Measurements from ENCODE around the gene SMYD3. TPM values are rescaled to one million over a fixed set of nuclear protein-coding genes. Genes with fewer than 3 reads are reported as not detected.

Gene SMYD3
- total and polyA plus RNA-seq, 10 of the 15 experiments (the other 5 are each of a cell fraction or from before 2014, with no cell fraction given): 18.3 to 54.0 (median 24.8) TPM

DNA sequence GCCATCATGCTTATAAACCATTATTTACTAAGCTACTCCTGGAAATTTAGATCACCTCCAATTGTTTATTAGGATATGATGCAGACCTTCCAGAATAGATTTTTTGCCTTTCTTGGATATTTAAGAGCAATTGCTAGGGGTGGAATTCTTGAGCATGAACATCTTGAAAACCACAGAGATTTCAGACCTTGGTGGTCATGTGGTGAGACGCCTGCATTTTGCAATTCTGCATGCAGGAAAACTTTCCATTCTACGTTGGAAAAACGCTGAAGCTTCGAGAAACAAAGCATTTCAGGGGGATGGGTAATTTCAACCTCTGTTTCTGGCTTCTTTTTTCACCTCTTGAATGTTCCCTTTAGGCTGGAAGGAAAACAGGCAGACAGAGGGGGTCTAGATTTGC, 756.0 kb downstream of the SMYD3 start:
- ATAC-seq (no peak), FAIRE-seq (no peak), DNase-seq (ENCODE audit: low read depth, low spot score) (no peak)
- POLR2A ChIA-PET: no interaction called here
- no peaks in the 10 kb centered on the region for H4K20me1 ChIP-seq (ENCODE audit: control insufficient read depth, insufficient read depth)
- WGBS (ENCODE audit: insufficient coverage, insufficient replicate concordance, low lambda C conversion rate, missing lambda C conversion rate): 68% methylated on average over 4 of the region's 4 CpGs
- H3K27me3 ChIP-seq (replicated peaks in 1 of 2; ENCODE audit: control insufficient read depth in 2 of 2, insufficient read depth in 2 of 2, low read length in 1 of 2): no peaks in the 10 kb centered on the region
- RAD21 ChIA-PET (ENCODE audit: unreplicated experiment): no interaction called here
- no peak for TF ChIP-seq STAT3 (IDR thresholded peaks at IDR 0.05; ENCODE audit: low read depth, low read length)
- in situ Hi-C loops (cut with MboI): no loop called here
- BruUV-seq (replicated peaks): no TSS peak
- intact Hi-C loops (cut with micrococcal nuclease; ENCODE audit: unreplicated experiment): no loop called here
- H2AFZ ChIP-seq (ENCODE audit: control insufficient read depth, low read depth, low read length): no peak overlapping the region
- SMC1A ChIA-PET (ENCODE audit: uncharacterized antibody, unreplicated experiment): no interaction called here
- no peak overlapping the region for H3K9ac ChIP-seq (ENCODE audit: control insufficient read depth, insufficient read depth, low read length)
- H3K36me3 ChIP-seq (ENCODE audit: control insufficient read depth in 2 of 2, insufficient read depth in 2 of 2, low read length in 1 of 2): no peaks in the 10 kb centered on the region
- H3K79me2 ChIP-seq (ENCODE audit: control insufficient read depth, insufficient read depth, low read length): no peaks in the 10 kb centered on the region
- H3K9me3 ChIP-seq (replicated peaks; ENCODE audit: control insufficient read depth, insufficient read depth, low read length): no peaks in the 10 kb centered on the region
- H3K4me1 ChIP-seq (ENCODE audit: control insufficient read depth, insufficient read depth, low read length): peaks cover 5% of the 10 kb centered on the region; the same call in 1 of the 2 replicates
- no peak overlapping the region for H3K27ac ChIP-seq (ENCODE audit: control insufficient read depth, insufficient read depth)
- no peak overlapping the region for H3K4me3 ChIP-seq
- no peak overlapping the region for H3K4me2 ChIP-seq (ENCODE audit: control insufficient read depth, insufficient read depth)
- CTCF ChIA-PET: no interaction called here

DNA sequence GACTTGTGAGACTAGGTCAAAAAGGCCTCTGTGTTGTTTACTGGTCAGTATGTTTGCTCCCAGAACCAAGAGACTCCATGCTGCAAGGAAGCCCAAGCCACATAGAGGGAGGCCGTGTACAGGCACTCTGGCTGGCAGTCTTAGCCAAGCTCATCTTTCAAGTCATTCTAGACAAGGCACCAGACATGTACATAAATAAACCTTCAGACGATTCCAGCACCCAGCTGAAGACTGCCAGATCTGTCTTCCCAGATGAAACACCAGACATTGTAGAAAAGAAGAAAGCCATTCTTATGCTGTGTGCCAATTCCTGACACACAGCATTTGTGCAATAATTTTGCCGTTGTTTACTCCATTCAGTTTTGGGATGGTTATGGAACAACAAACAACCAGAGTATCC, 756.8 kb downstream of the SMYD3 start:
- Histone ChIP-seq H3K4me3 (no peak overlapping the region), H4K20me1 (ENCODE audit: control insufficient read depth, insufficient read depth) (no peaks in the 10 kb centered on the region), H3K9ac (ENCODE audit: control insufficient read depth, insufficient read depth, low read length) (no peak overlapping the region), H3K27ac (ENCODE audit: control insufficient read depth, insufficient read depth) (no peak overlapping the region), H3K27me3 (replicated peaks in 1 of 2; ENCODE audit: control insufficient read depth in 2 of 2, insufficient read depth in 2 of 2, low read length in 1 of 2) (no peaks in the 10 kb centered on the region), H3K79me2 (ENCODE audit: control insufficient read depth, insufficient read depth, low read length) (no peaks in the 10 kb centered on the region), H3K4me1 (ENCODE audit: control insufficient read depth, insufficient read depth, low read length) (peaks cover 5% of the 10 kb centered on the region; the same call in 1 of the 2 replicates), H3K4me2 (ENCODE audit: control insufficient read depth, insufficient read depth) (no peak overlapping the region), H3K36me3 (ENCODE audit: control insufficient read depth in 2 of 2, insufficient read depth in 2 of 2, low read length in 1 of 2) (no peaks in the 10 kb centered on the region), H2AFZ (ENCODE audit: control insufficient read depth, low read depth, low read length) (no peak overlapping the region), H3K9me3 (replicated peaks; ENCODE audit: control insufficient read depth, insufficient read depth, low read length) (no peaks in the 10 kb centered on the region)
- WGBS (ENCODE audit: insufficient coverage, insufficient replicate concordance, low lambda C conversion rate, missing lambda C conversion rate): 93% methylated on average over 3 of the region's 3 CpGs
- in situ Hi-C loops (cut with MboI) (no loop called here), intact Hi-C loops (cut with micrococcal nuclease; ENCODE audit: unreplicated experiment) (no loop called here)
- DNase-seq (ENCODE audit: low read depth, low spot score): no peak
- ATAC-seq: no peak
- no peak for FAIRE-seq
- ChIA-PET CTCF (no interaction called here), POLR2A (no interaction called here), SMC1A (ENCODE audit: uncharacterized antibody, unreplicated experiment) (no interaction called here), RAD21 (ENCODE audit: unreplicated experiment) (no interaction called here)
- no TSS peak for BruUV-seq (replicated peaks)
- TF ChIP-seq ZNF217 (IDR thresholded peaks at IDR 0.05): no peak
- TF ChIP-seq, protein P1, sequence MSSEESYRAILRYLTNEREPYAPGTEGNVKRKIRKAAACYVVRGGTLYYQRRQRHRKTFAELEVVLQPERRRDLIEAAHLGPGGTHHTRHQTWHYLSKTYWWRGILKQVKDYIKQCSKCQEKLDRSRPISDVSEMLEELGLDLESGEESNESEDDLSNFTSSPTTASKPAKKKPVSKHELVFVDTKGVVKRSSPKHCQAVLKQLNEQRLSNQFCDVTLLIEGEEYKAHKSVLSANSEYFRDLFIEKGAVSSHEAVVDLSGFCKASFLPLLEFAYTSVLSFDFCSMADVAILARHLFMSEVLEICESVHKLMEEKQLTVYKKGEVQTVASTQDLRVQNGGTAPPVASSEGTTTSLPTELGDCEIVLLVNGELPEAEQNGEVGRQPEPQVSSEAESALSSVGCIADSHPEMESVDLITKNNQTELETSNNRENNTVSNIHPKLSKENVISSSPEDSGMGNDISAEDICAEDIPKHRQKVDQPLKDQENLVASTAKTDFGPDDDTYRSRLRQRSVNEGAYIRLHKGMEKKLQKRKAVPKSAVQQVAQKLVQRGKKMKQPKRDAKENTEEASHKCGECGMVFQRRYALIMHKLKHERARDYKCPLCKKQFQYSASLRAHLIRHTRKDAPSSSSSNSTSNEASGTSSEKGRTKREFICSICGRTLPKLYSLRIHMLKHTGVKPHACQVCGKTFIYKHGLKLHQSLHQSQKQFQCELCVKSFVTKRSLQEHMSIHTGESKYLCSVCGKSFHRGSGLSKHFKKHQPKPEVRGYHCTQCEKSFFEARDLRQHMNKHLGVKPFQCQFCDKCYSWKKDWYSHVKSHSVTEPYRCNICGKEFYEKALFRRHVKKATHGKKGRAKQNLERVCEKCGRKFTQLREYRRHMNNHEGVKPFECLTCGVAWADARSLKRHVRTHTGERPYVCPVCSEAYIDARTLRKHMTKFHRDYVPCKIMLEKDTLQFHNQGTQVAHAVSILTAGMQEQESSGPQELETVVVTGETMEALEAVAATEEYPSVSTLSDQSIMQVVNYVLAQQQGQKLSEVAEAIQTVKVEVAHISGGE (CRISPR knock-in tag; IDR thresholded peaks at IDR 0.05): no peak
- TF ChIP-seq, protein P2, sequence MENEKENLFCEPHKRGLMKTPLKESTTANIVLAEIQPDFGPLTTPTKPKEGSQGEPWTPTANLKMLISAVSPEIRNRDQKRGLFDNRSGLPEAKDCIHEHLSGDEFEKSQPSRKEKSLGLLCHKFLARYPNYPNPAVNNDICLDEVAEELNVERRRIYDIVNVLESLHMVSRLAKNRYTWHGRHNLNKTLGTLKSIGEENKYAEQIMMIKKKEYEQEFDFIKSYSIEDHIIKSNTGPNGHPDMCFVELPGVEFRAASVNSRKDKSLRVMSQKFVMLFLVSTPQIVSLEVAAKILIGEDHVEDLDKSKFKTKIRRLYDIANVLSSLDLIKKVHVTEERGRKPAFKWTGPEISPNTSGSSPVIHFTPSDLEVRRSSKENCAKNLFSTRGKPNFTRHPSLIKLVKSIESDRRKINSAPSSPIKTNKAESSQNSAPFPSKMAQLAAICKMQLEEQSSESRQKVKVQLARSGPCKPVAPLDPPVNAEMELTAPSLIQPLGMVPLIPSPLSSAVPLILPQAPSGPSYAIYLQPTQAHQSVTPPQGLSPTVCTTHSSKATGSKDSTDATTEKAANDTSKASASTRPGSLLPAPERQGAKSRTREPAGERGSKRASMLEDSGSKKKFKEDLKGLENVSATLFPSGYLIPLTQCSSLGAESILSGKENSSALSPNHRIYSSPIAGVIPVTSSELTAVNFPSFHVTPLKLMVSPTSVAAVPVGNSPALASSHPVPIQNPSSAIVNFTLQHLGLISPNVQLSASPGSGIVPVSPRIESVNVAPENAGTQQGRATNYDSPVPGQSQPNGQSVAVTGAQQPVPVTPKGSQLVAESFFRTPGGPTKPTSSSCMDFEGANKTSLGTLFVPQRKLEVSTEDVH (IDR thresholded peaks at IDR 0.05; ENCODE audit: low read depth, partially characterized antibody): no peak
- TF ChIP-seq, protein P3, sequence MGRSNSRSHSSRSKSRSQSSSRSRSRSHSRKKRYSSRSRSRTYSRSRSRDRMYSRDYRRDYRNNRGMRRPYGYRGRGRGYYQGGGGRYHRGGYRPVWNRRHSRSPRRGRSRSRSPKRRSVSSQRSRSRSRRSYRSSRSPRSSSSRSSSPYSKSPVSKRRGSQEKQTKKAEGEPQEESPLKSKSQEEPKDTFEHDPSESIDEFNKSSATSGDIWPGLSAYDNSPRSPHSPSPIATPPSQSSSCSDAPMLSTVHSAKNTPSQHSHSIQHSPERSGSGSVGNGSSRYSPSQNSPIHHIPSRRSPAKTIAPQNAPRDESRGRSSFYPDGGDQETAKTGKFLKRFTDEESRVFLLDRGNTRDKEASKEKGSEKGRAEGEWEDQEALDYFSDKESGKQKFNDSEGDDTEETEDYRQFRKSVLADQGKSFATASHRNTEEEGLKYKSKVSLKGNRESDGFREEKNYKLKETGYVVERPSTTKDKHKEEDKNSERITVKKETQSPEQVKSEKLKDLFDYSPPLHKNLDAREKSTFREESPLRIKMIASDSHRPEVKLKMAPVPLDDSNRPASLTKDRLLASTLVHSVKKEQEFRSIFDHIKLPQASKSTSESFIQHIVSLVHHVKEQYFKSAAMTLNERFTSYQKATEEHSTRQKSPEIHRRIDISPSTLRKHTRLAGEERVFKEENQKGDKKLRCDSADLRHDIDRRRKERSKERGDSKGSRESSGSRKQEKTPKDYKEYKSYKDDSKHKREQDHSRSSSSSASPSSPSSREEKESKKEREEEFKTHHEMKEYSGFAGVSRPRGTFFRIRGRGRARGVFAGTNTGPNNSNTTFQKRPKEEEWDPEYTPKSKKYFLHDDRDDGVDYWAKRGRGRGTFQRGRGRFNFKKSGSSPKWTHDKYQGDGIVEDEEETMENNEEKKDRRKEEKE (IDR thresholded peaks at IDR 0.05): no peak
- TF ChIP-seq BHLHE40 (IDR thresholded peaks at IDR 0.05; ENCODE audit: borderline replicate concordance in 1 of 2, low read depth in 2 of 2, low read length in 1 of 2): no peak
- no peak for TF ChIP-seq PML (IDR thresholded peaks at IDR 0.05; ENCODE audit: low read length)
